Tibial nerve (tissue), 4 donors: ENCODE measurements around the gene SNX32. TPM values are rescaled to one million over a fixed set of nuclear protein-coding genes. Genes with fewer than 3 reads are reported as not detected.
"Not testable (repeated sequence)": the region's sequence is repeated elsewhere in the genome, so short reads cannot be mapped to it uniquely, and the experiment has no call there.

Experiments used
- DNase-seq, 2 donors: peaks; one replicate each; pipeline ENCODE4 v3.0.0-alpha.2; 2019; ENCODE audit warnings: low spot score in 2 of 2
- H3K27ac ChIP-seq, 4 donors: fragments of 200-600 bp; sonication (generic) in 3 of 4; one replicate each; pipeline ENCODE4 v1.5.1; 2017 to 2019; ENCODE audit warnings: mild to moderate bottlenecking in 1 of 4
- H3K27me3 ChIP-seq, 2 donors: fragments of 200-600 bp; sonication (generic) in 1 of 2; one replicate each; pipeline versions ENCODE4 v1.5.1 to v1.6.0; 2017 to 2019
- H3K36me3 ChIP-seq, 3 donors: fragments of 200-600 bp; sonication (generic); one replicate each; pipeline ENCODE4 v1.5.1; 2018 to 2019
- H3K4me1 ChIP-seq, 4 donors: fragments of 200-600 bp; sonication (generic) in 3 of 4; one replicate each; pipeline ENCODE4 v1.5.1; 2017 to 2019
- H3K4me3 ChIP-seq, 4 donors: fragments of 200-600 bp; sonication (generic) in 3 of 4; one replicate each; pipeline ENCODE4 v1.5.1; 2017 to 2019; ENCODE audit warnings: mild to moderate bottlenecking in 1 of 4, moderate library complexity in 1 of 4
- H3K9me3 ChIP-seq, 4 donors: fragments of 200-600 bp; sonication (generic) in 3 of 4; one replicate each; pipeline ENCODE4 v1.5.1; 2017 to 2019
- EP300 ChIP-seq, 2 donors: sonication (generic); formaldehyde crosslinking; IDR thresholded peaks; one replicate each; pipeline ENCODE4 v1.6.1; 2017; ENCODE audit warnings: antibody characterized with exemption in 2 of 2, mild to moderate bottlenecking in 1 of 2
- POLR2A ChIP-seq, 2 donors: fragments of 450-650 bp; IDR thresholded peaks; one replicate each; pipeline ENCODE4 v1.6.1; 2017; ENCODE audit warnings: antibody characterized with exemption in 2 of 2, mild to moderate bottlenecking in 2 of 2, moderate library complexity in 2 of 2
- WGBS, 2 donors: methylation state at CpG; one replicate each; pipeline ENCODE4 v1.1.5; 2018; 5-methylcytosine and 5-hydroxymethylcytosine counted together
- total RNA-seq, 4 donors: library from RNA; depleted of rRNA; stranded (reverse); fragments of >200 nt; gene quantifications; one replicate each; pipeline ENCODE4 v1.1.0, GENCODE V29; 2016
- TF ChIP-seq, protein P1 (sequence below), 5 experiments: fragments of 200-600 bp in 3 of 5; fragments of 450-650 bp in 2 of 5; sonication (generic) in 3 of 5; IDR thresholded peaks; one replicate each; pipeline ENCODE4 v1.5.1; 2016 to 2019; ENCODE audit warnings: antibody characterized with exemption in 5 of 5, mild to moderate bottlenecking in 3 of 5, moderate library complexity in 2 of 5

SNX32 gene
- total RNA-seq, 4 donors from 2014 or later: 0.78 to 2.5 (median 1.5) TPM; not detected in 1

DNA sequence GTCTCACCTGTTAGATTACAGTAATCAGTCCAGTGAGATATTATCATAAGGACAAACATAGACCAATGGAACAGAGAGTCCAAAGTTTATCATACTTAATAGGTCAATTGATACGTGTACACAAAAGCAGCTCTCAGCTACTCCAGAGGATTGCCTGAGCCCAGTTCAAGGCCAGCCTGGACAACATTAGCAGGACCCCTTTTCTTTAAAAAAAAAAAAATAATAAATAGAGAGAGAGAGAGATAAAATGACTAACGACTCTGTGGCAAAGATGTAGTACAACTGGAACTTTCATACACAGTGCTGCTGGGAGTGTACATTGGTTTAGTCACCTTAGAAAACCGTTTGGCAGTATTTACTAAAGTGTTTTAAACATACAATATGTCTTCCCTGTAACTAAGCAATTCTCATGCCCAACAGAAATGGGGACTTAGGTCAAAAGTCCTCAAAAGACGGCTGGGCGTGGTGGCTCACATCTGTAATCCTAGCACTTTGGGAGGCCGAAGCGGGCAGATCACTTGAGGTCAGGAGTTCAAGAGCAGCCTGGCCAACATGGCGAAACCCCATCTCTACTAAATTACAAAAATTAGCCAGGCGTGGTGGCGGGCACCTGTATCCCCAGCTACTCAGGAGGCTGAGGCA, 10.6 kb downstream of the SNX32 start:
- no peaks in the 10 kb centered on the region for H3K27me3 ChIP-seq
- H3K4me3 ChIP-seq: no peak overlapping the region
- DNase-seq: no peak
- no peaks in the 10 kb centered on the region for H3K36me3 ChIP-seq
- H3K9me3 ChIP-seq: no peaks in the 10 kb centered on the region
- no peak overlapping the region for H3K27ac ChIP-seq
- TF ChIP-seq, protein P1, sequence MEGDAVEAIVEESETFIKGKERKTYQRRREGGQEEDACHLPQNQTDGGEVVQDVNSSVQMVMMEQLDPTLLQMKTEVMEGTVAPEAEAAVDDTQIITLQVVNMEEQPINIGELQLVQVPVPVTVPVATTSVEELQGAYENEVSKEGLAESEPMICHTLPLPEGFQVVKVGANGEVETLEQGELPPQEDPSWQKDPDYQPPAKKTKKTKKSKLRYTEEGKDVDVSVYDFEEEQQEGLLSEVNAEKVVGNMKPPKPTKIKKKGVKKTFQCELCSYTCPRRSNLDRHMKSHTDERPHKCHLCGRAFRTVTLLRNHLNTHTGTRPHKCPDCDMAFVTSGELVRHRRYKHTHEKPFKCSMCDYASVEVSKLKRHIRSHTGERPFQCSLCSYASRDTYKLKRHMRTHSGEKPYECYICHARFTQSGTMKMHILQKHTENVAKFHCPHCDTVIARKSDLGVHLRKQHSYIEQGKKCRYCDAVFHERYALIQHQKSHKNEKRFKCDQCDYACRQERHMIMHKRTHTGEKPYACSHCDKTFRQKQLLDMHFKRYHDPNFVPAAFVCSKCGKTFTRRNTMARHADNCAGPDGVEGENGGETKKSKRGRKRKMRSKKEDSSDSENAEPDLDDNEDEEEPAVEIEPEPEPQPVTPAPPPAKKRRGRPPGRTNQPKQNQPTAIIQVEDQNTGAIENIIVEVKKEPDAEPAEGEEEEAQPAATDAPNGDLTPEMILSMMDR (IDR thresholded peaks at IDR 0.05): no peak
- TF ChIP-seq EP300 (IDR thresholded peaks at IDR 0.05) (no peak), POLR2A (IDR thresholded peaks at IDR 0.05) (no peak)
- 84 to 88% methylated on average over 10 of the region's 10 CpGs for WGBS, 2 donors
- H3K4me1 ChIP-seq: no peaks in the 10 kb centered on the region

DNA sequence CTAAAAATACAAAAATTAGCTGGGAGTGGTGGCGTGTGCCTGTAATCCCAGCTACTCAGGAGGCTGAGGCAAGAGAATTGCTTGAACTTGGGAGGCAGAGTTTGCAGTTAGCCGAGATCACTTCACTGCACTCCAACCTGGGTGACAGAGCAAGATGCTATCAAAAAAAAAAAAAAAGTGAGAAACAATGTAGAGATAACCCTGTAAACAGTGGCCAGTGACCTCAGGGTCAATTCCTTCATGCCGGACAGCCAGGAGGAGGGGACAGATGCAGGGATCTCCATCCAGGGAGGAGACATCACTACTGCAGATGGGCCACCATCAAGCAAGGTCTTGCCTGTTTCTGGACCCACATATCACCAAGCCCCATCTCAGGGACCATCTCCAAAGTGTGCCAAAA, 14.0 kb downstream of the SNX32 start:
- 72 to 75% methylated on average over 3 of the region's 3 CpGs for WGBS, 2 donors
- DNase-seq: no peak
- H3K4me1 ChIP-seq: no peaks in the 10 kb centered on the region
- no peak overlapping the region for H3K4me3 ChIP-seq
- no peak overlapping the region for H3K27ac ChIP-seq
- H3K36me3 ChIP-seq: peaks cover 0 to 28% (median 5%) of the 10 kb centered on the region in 3 donors
- H3K9me3 ChIP-seq: peaks cover 0 to 9% (median 0%) of the 10 kb centered on the region in 4 donors
- H3K27me3 ChIP-seq: no peaks in the 10 kb centered on the region
- no peak for TF ChIP-seq POLR2A (IDR thresholded peaks at IDR 0.05)
- TF ChIP-seq, protein P1 (IDR thresholded peaks at IDR 0.05): no peak
- TF ChIP-seq EP300 (IDR thresholded peaks at IDR 0.05): no peak

DNA sequence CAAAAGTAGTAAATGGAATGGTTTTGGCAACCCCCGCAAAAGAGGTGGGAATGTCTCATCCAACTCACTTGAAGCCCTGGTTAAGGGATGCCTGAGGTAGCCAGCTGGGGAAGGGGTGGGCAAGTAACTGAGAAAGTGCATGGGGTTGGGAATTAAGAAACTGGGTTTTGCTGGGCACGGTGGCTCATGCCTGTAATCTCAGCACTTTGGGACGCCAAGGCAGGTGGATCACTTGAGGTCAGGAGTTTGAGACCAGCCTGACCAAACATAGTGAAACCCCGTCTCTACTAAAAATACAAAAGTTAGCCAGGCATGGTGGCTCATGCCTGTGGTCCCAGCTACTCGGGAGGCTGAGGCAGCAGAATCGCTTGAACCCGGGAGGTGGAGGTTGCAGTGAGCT, 14.9 kb downstream of the SNX32 start:
- peaks cover under 1 to 38% (median 11%) of the 10 kb centered on the region in 3 donors for H3K36me3 ChIP-seq
- H3K4me1 ChIP-seq, H3K9me3 ChIP-seq, H3K27ac ChIP-seq, H3K4me3 ChIP-seq, DNase-seq, H3K27me3 ChIP-seq: not testable (repeated sequence)
- 68 to 75% methylated on average over 7 of the region's 7 CpGs for WGBS, 2 donors

DNA sequence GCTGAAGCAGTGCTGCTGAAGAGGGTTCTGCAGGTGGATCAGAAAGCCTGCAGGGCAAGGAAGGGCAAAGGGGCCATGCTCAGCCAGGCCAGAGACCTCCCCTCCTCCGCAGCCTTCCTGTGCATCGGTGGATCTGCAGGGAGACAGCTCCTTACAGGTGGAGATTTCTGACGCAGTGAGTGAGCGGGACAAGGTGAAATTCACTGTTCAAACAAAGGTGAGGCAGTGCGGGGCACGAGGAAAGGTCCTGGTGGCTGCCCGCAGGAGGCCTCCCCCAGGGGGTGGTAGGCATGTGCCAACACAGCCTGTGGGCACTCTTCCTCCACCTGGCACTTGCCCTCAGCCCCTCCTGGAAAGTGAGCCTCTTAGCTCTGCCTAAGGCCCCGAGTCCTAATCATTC, 15.6 kb downstream of the SNX32 start:
- TF ChIP-seq, protein P1 (IDR thresholded peaks at IDR 0.05): no peak
- TF ChIP-seq POLR2A (IDR thresholded peaks at IDR 0.05): no peak
- TF ChIP-seq EP300 (IDR thresholded peaks at IDR 0.05): no peak
- Histone ChIP-seq H3K9me3 (peaks cover 0 to 9% (median 0%) of the 10 kb centered on the region in 4 donors), H3K4me3 (no peak overlapping the region), H3K4me1 (peaks cover 0 to 6% (median 0%) of the 10 kb centered on the region in 4 donors), H3K27me3 (no peaks in the 10 kb centered on the region), H3K27ac (no peak overlapping the region), H3K36me3 (peaks cover 2 to 45% (median 16%) of the 10 kb centered on the region in 3 donors)
- DNase-seq: no peak
- 70 to 74% methylated on average over 8 of the region's 8 CpGs for WGBS, 2 donors

DNA sequence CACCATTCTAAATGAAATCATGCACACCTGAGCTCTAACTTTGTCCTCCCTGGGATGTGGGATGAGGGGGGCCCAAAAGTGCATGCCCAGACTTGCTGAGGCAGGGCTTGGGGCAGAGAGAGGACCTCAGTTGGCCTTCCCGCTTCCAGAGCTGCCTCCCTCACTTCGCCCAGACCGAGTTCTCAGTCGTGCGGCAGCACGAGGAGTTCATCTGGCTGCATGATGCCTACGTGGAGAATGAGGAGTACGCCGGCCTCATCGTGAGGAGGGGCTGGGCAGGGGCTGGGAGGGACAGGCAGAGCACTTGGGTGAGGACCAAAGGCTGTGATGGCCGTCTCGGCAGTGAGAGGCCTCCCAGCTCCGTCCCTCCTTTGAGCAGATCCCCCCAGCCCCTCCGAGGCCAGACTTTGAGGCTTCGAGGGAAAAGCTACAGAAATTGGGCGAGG, 16.0 kb downstream of the SNX32 start:
- Histone ChIP-seq H3K27me3 (no peaks in the 10 kb centered on the region), H3K36me3 (peaks cover 2 to 49% (median 18%) of the 10 kb centered on the region in 3 donors), H3K4me3 (no peak overlapping the region), H3K27ac (no peak overlapping the region), H3K4me1 (peaks cover 0 to 10% (median 0%) of the 10 kb centered on the region in 4 donors), H3K9me3 (peaks cover 0 to 9% (median 0%) of the 10 kb centered on the region in 4 donors)
- 39 to 59% methylated on average over 8 to 16 of the region's 16 CpGs for WGBS, 2 donors
- TF ChIP-seq POLR2A (IDR thresholded peaks at IDR 0.05): no peak
- DNase-seq: no peak

DNA sequence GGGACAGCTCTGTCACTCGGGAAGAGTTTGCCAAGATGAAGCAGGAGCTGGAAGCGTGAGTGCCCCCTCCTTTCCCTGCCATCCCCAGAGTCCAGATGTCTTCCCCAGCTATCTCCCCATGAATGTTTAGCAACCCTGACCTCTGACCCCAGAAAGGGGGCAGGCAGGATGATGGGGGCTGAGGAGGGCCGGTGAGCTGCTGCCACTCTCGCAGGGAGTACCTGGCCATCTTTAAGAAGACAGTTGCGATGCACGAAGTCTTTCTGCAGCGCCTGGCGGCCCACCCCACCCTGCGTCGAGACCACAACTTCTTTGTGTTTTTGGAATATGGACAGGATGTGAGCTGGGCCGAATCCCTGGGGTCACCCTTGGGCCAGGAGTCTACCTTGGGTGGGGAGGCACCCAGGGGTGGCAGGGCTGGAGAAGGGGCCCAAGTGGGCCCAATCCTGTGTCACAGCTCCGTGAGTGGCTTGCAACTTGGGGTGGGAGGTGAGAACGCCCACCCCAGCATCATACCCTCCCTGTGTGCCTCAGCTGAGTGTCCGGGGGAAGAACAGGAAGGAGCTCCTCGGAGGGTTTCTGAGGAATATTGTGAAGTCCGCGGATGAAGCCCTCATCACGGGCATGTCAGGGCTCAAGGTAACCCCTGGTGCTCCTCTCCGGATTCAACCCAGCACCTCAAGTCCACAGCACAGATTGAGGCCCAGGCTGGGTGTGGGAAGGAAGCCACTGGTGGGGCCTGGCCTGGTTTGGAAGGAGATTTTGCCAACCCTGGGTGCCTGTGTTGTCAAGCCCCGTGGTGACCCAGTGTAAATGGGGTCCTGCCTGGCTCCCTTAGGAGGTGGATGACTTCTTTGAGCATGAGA, 16.7 kb downstream of the SNX32 start:
- H3K4me3 ChIP-seq: no peak overlapping the region
- WGBS, 2 donors: 62 to 74% methylated on average over 16 to 20 of the region's 20 CpGs
- peaks cover 2 to 55% (median 25%) of the 10 kb centered on the region in 3 donors for H3K36me3 ChIP-seq
- no peak for DNase-seq
- no peak for TF ChIP-seq POLR2A (IDR thresholded peaks at IDR 0.05)
- TF ChIP-seq, protein P1 (IDR thresholded peaks at IDR 0.05): no peak
- no peak for TF ChIP-seq EP300 (IDR thresholded peaks at IDR 0.05)
- H3K27ac ChIP-seq: no peak overlapping the region
- H3K27me3 ChIP-seq: no peaks in the 10 kb centered on the region
- peaks cover 0 to 17% (median 0%) of the 10 kb centered on the region in 4 donors for H3K4me1 ChIP-seq
- peaks cover 0 to 9% (median 0%) of the 10 kb centered on the region in 4 donors for H3K9me3 ChIP-seq
